GM12878 (cell line): ENCODE results near the gene PTPRN2.

Source experiments
- CHD2 ChIP-seq: IDR thresholded peaks from 2 replicates; pipeline ENCODE4 v1.6.1; 2011; ENCODE audit warnings: low read depth, low read length, improper control_type of control experiment, borderline replicate concordance
- CTCF ChIP-seq, 3 experiments: IDR thresholded peaks in 2 of 3; conservative IDR thresholded peaks in 1 of 3; 2 replicates each; pipeline ENCODE4 v1.5.1; 2011; ENCODE audit warnings: low read depth in 3 of 3, low read length in 3 of 3, mild to moderate bottlenecking in 3 of 3, control low read depth in 2 of 3, moderate library complexity in 2 of 3, inconsistent platforms in 1 of 3, mixed read lengths in 1 of 3; ENCODE audit not compliant: control insufficient read depth in 2 of 3, insufficient read depth in 1 of 3; ENCODE audit errors: extremely low read depth in 1 of 3
- HDAC6 ChIP-seq: fragments of 200-600 bp; sonication (generic); IDR thresholded peaks from one replicate; pipeline ENCODE4 v1.8.0; 2017; ENCODE audit warnings: antibody characterized with exemption; ENCODE audit not compliant: unreplicated experiment
- POLR2AphosphoS2 ChIP-seq: IDR thresholded peaks from 2 replicates; pipeline ENCODE4 v1.6.1; 2011; ENCODE audit warnings: low read depth, mild to moderate bottlenecking, low read length, improper control_type of control experiment, moderate library complexity
- REST ChIP-seq: IDR thresholded peaks from 2 replicates; pipeline ENCODE4 v1.6.1; 2012; ENCODE audit warnings: mild to moderate bottlenecking, low read depth, low read length
- TCF12 ChIP-seq: IDR thresholded peaks from 2 replicates; pipeline ENCODE4 v1.6.1; 2011; ENCODE audit warnings: low read depth, mild to moderate bottlenecking, low read length
- USF1 ChIP-seq: IDR thresholded peaks from 2 replicates; pipeline ENCODE4 v1.6.1; 2011; ENCODE audit warnings: borderline replicate concordance, low read depth, mild to moderate bottlenecking, moderate library complexity, mixed read lengths, low read length; ENCODE audit not compliant: insufficient read depth; ENCODE audit errors: extremely low read length

- TF ChIP-seq CHD2: no peak
- no peak for TF ChIP-seq CTCF (IDR thresholded peaks at IDR 0.05 in 2 of 3, conservative IDR thresholded peaks at IDR 0.05 in 1 of 3; ENCODE audit: control insufficient read depth in 2 of 3, extremely low read depth in 1 of 3, insufficient read depth in 1 of 3, low read depth in 3 of 3, low read length in 3 of 3)
- TF ChIP-seq POLR2AphosphoS2: no peak
- TF ChIP-seq TCF12: no peak
- no peak for TF ChIP-seq HDAC6
- no peak for TF ChIP-seq REST
- TF ChIP-seq USF1: no peak
Observed at GRCh38 chr7:158075633-158076001, 512.0 kb downstream of the PTPRN2 start.
